Endothelial cell of umbilical vein (primary cell): ENCODE data around the gene SYNM. TPM values are rescaled to one million over a fixed set of nuclear protein-coding genes. Genes with fewer than 3 reads are reported as not detected.

Source experiments
- BruUV-seq: library from RNA; stranded (reverse); fragments of 400-500 nt; replicated peaks from 2 replicates; lab custom pipeline; 2021; lab: Mats Ljungman, UMichigan
- CTCF ChIA-PET: fragments of 300-600, 350-600 bp; sonication (Branson Sonifier 250); formaldehyde crosslinking; loops from one replicate; lab custom pipeline; 2021; ENCODE audit warnings: antibody characterized with exemption, inconsistent platforms; lab: Charles Lee
- POLR2A ChIA-PET: fragments of 300-600, 350-600 bp; sonication (Branson Sonifier 250); formaldehyde crosslinking; loops from one replicate; lab custom pipeline; 2021; ENCODE audit warnings: antibody characterized with exemption, inconsistent platforms; lab: Charles Lee
- DNase-seq: peaks from one replicate; pipeline ENCODE4 v3.0.0-alpha.2; 2011; ENCODE audit warnings: low read depth, low spot score
- FAIRE-seq: peaks from 2 replicates; lab custom pipeline; 2011; peaks lifted over from hg19 to GRCh38; lab: Jason Lieb, UNC
- H2AFZ ChIP-seq: 2 replicates; pipeline ENCODE4 v1.6.0; 2012; ENCODE audit warnings: low read depth, low read length, control low read depth, inconsistent platforms
- H3K27ac ChIP-seq: 2 replicates; pipeline ENCODE4 v1.5.1; 2011; ENCODE audit warnings: low read depth, mild to moderate bottlenecking, control low read depth, low read length, moderate library complexity; ENCODE audit not compliant: insufficient read depth
- H3K27me3 ChIP-seq, 2 experiments: 2 replicates each; pipeline versions ENCODE4 v1.6.0 to v1.6.1; 2011; ENCODE audit warnings: low read length in 2 of 2, mixed read lengths in 1 of 2; ENCODE audit not compliant: control insufficient read depth in 2 of 2, insufficient read depth in 2 of 2
- H3K36me3 ChIP-seq, 2 experiments: 2 replicates in 1 of 2; 3 replicates in 1 of 2; pipeline ENCODE4 v1.5.1; 2011; ENCODE audit warnings: low read length in 2 of 2, mild to moderate bottlenecking in 1 of 2, moderate library complexity in 1 of 2; ENCODE audit not compliant: control insufficient read depth in 2 of 2, insufficient read depth in 2 of 2; ENCODE audit errors: extremely low read depth in 1 of 2
- H3K4me1 ChIP-seq: 3 replicates; pipeline ENCODE4 v1.5.1; 2011; ENCODE audit warnings: mild to moderate bottlenecking, low read length; ENCODE audit not compliant: control insufficient read depth, insufficient read depth; ENCODE audit errors: extremely low read depth
- H3K4me2 ChIP-seq: 2 replicates; pipeline ENCODE4 v1.6.1; 2011; ENCODE audit warnings: low read length, control low read depth, mixed read lengths; ENCODE audit not compliant: insufficient read depth
- H3K4me3 ChIP-seq, 3 experiments: fragments of 200-600 bp in 1 of 3; sonication (generic), shearing (Covaris generic) in 1 of 3; replicated peaks in 1 of 3; 2 replicates each; pipeline ENCODE4 v1.5.1; 2011 to 2016; ENCODE audit warnings: control low read depth in 3 of 3, low read length in 3 of 3, mild to moderate bottlenecking in 2 of 3, inconsistent platforms in 1 of 3, low read depth in 1 of 3, moderate library complexity in 1 of 3; ENCODE audit not compliant: insufficient read depth in 1 of 3
- H3K79me2 ChIP-seq: 2 replicates; pipeline ENCODE4 v1.6.0; 2012; ENCODE audit warnings: low read length, inconsistent platforms; ENCODE audit not compliant: control insufficient read depth, insufficient read depth
- H3K9ac ChIP-seq: replicated peaks from 2 replicates; pipeline ENCODE3; 2011; ENCODE audit warnings: low read length, control low read depth; ENCODE audit not compliant: insufficient read depth; ENCODE audit errors: extremely low read depth
- H3K9me1 ChIP-seq: replicated peaks from 3 replicates; pipeline ENCODE4 v1.6.0; 2011; ENCODE audit warnings: mild to moderate bottlenecking, low read length; ENCODE audit not compliant: control insufficient read depth, insufficient read depth; ENCODE audit errors: extremely low read depth
- H3K9me3 ChIP-seq: replicated peaks from 2 replicates; pipeline ENCODE4 v1.5.1; 2012; ENCODE audit warnings: low read length, inconsistent platforms; ENCODE audit not compliant: control insufficient read depth, insufficient read depth
- H4K20me1 ChIP-seq: replicated peaks from 2 replicates; pipeline ENCODE3; 2011; ENCODE audit warnings: mild to moderate bottlenecking, low read length; ENCODE audit not compliant: control insufficient read depth, insufficient read depth; ENCODE audit errors: extremely low read depth
- EZH2 ChIP-seq: IDR thresholded peaks from 2 replicates; pipeline ENCODE4 v1.6.1; 2012; ENCODE audit warnings: borderline replicate concordance, low read depth, mild to moderate bottlenecking, moderate library complexity, low read length, inconsistent platforms; ENCODE audit not compliant: severe bottlenecking
- FOS ChIP-seq: IDR thresholded peaks from 2 replicates; pipeline ENCODE4 v1.6.1; 2011; ENCODE audit warnings: mild to moderate bottlenecking, low read length, moderate library complexity, borderline replicate concordance; ENCODE audit not compliant: insufficient read depth
- GATA2 ChIP-seq: IDR thresholded peaks from 2 replicates; pipeline ENCODE4 v1.7.0; 2011; ENCODE audit warnings: low read depth, mild to moderate bottlenecking, moderate library complexity, mixed read lengths, low read length; ENCODE audit not compliant: insufficient read length, insufficient read depth
- JUN ChIP-seq: IDR thresholded peaks from 2 replicates; pipeline ENCODE4 v1.6.1; 2011; ENCODE audit warnings: borderline replicate concordance, low read depth; ENCODE audit not compliant: insufficient read length, insufficient read depth
- POLR2A ChIP-seq: IDR thresholded peaks from 2 replicates; pipeline ENCODE4 v1.6.1; 2012; ENCODE audit warnings: low read depth, mild to moderate bottlenecking, control low read depth, low read length
- POLR2AphosphoS5 ChIP-seq: IDR thresholded peaks from 2 replicates; pipeline ENCODE4 v1.6.1; 2012; ENCODE audit warnings: low read depth, mild to moderate bottlenecking, control low read depth, low read length, moderate library complexity; ENCODE audit not compliant: insufficient read depth
- dilution Hi-C: fragments of 300-500 bp; cut with MboI; formaldehyde crosslinking; loops from one replicate; pipeline ENCODE4 v1.15.0; 2019; ENCODE audit warnings: low sequenced_read_pairs; ENCODE audit not compliant: extremely low pct_ligation_motif_present
- intact Hi-C: fragments of 100-400 bp; cut with micrococcal nuclease; formaldehyde crosslinking; loops from one replicate; pipeline ENCODE4 v1.10.0; 2022
- polyA plus RNA-seq, 4 experiments: library from polyadenylated mRNA; depleted of rRNA in 3 of 4; stranded (reverse) in 3 of 4; unstranded in 1 of 4; fragments of >200 nt; gene quantifications; 2 replicates each; pipeline versions ENCODE4 v1.2.1 to v1.2.3, GENCODE V29; 2011 to 2012; ENCODE audit warnings: missing spikeins in 1 of 4
- total RNA-seq: library from RNA; stranded (reverse); gene quantifications from 2 replicates; pipeline ENCODE4 v1.2.3, GENCODE V29; 2021
- TF ChIP-seq, protein P1 (sequence below): IDR thresholded peaks from 2 replicates; pipeline ENCODE4 v1.6.1; 2011; ENCODE audit not compliant: insufficient read depth, insufficient read length
- TF ChIP-seq, protein P2 (sequence below), 2 donors: IDR thresholded peaks; 1 replicate in 1 of 2; 2 replicates in 1 of 2; pipeline ENCODE4 v1.5.1; 2011; ENCODE audit warnings: low read length in 2 of 2, mild to moderate bottlenecking in 2 of 2, moderate library complexity in 2 of 2, control low read depth in 1 of 2, inconsistent platforms in 1 of 2, low read depth in 1 of 2; ENCODE audit not compliant: insufficient read depth in 1 of 2; ENCODE audit errors: extremely low read depth in 1 of 2

The SYNM gene
- total and polyA plus RNA-seq, 2 donors (not counting 3 experiments of a cell fraction or from before 2014, with no cell fraction given) = 3.7 to 10.2 TPM

DNA sequence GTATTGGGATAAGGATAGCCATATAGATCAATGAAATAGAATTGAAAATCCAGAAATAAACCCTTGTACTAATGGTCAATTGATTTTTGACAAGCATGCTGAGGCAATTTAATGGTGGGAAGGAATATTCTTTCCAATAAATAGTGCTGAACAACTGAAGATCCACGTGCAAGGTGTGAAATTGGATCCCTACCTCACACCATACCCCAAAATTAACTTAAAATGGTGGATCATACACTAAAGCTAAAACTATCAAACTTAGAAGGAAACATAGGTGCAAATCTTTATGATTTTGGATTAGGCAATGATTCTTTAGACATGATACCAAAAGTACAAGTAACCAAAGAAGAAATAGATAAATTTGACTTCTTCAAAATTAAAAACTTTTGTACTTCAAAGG lies 22.1 kb upstream of the SYNM start:
- Histone ChIP-seq H3K9me3 (no peaks in the 10 kb centered on the region), H3K4me1 (no peaks in the 10 kb centered on the region), H3K9ac (no peak overlapping the region), H3K9me1 (no peaks in the 10 kb centered on the region), H4K20me1 (no peaks in the 10 kb centered on the region), H3K79me2 (no peaks in the 10 kb centered on the region), H2AFZ (no peak overlapping the region), H3K4me2 (no peak overlapping the region), H3K27ac (no peak overlapping the region), H3K4me3 (no peak overlapping the region), H3K27me3 (peaks cover 2 to 10% of the 10 kb centered on the region in 2 experiments), H3K36me3 (no peaks in the 10 kb centered on the region)
- BruUV-seq = no TSS peak
- DNase-seq = no peak
- intact Hi-C loops (no loop called here), dilution Hi-C loops (no loop called here)
- TF ChIP-seq POLR2AphosphoS5 (no peak), POLR2A (no peak), EZH2 (no peak), JUN (no peak), FOS (no peak), GATA2 (no peak)
- TF ChIP-seq, protein P1, sequence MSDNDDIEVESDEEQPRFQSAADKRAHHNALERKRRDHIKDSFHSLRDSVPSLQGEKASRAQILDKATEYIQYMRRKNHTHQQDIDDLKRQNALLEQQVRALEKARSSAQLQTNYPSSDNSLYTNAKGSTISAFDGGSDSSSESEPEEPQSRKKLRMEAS = no peak
- no peak for FAIRE-seq
- CTCF ChIA-PET = interaction anchor here (0.7 to 1.4 kb wide), 2 partner anchors 23 to 564 kb away, joined by 3 to 4 read pairs; no protein-coding TSS in a partner anchor
- POLR2A ChIA-PET = no interaction called here

DNA sequence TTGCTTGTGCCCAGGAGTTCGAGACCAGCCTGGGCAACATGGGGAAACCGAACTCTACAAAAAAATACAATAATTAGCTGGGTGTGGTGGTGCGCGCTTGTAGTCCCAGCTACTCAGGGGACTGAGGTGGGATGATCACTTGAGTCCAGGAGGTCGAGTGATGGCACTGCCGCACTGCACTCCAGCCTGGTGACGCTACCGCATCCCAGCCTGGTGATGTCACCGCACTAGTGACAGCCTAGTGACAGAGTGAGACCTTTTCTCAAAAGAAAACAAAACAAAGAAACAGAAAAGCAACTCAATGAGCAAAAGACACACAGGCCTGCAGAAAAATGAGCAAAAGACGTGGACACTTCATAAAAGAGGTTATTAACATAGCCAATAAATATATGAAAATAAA lies 19.9 kb upstream of the SYNM start:
- H3K36me3 ChIP-seq = no peaks in the 10 kb centered on the region
- FAIRE-seq = no peak
- TF ChIP-seq, protein P1 = no peak
- TF ChIP-seq GATA2 (no peak), JUN (no peak), POLR2AphosphoS5 (no peak), POLR2A (no peak), FOS (no peak), EZH2 (no peak)
- TF ChIP-seq, protein P2, sequence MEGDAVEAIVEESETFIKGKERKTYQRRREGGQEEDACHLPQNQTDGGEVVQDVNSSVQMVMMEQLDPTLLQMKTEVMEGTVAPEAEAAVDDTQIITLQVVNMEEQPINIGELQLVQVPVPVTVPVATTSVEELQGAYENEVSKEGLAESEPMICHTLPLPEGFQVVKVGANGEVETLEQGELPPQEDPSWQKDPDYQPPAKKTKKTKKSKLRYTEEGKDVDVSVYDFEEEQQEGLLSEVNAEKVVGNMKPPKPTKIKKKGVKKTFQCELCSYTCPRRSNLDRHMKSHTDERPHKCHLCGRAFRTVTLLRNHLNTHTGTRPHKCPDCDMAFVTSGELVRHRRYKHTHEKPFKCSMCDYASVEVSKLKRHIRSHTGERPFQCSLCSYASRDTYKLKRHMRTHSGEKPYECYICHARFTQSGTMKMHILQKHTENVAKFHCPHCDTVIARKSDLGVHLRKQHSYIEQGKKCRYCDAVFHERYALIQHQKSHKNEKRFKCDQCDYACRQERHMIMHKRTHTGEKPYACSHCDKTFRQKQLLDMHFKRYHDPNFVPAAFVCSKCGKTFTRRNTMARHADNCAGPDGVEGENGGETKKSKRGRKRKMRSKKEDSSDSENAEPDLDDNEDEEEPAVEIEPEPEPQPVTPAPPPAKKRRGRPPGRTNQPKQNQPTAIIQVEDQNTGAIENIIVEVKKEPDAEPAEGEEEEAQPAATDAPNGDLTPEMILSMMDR (IDR thresholded peaks at IDR 0.05; ENCODE audit: extremely low read depth in 1 of 2, insufficient read depth in 1 of 2, low read depth in 1 of 2, low read length in 2 of 2) = no peak
- no peak for DNase-seq
- dilution Hi-C loops = no loop called here
- no peaks in the 10 kb centered on the region for H3K9me1 ChIP-seq
- no peak overlapping the region for H3K4me3 ChIP-seq
- no peaks in the 10 kb centered on the region for H3K4me1 ChIP-seq
- no TSS peak for BruUV-seq
- H3K9me3 ChIP-seq = no peaks in the 10 kb centered on the region
- H3K27ac ChIP-seq = no peak overlapping the region
- H3K9ac ChIP-seq = no peak overlapping the region
- no peak overlapping the region for H3K4me2 ChIP-seq
- H3K79me2 ChIP-seq = no peaks in the 10 kb centered on the region
- H4K20me1 ChIP-seq = no peaks in the 10 kb centered on the region
- no peak overlapping the region for H2AFZ ChIP-seq
- H3K27me3 ChIP-seq = peaks cover 0 to 10% of the 10 kb centered on the region in 2 experiments
- intact Hi-C loops = no loop called here
- ChIA-PET POLR2A (no interaction called here), CTCF (interaction anchor here (2.4 kb wide), 1 partner anchor 8 kb away, joined by 12 read pairs; no protein-coding TSS in a partner anchor)
